Thyroid gland (tissue), 4 donors: ENCODE data around the gene LYRM7. TPM values are rescaled to one million over a fixed set of nuclear protein-coding genes. Genes with fewer than 3 reads are reported as not detected.
"Not testable (repeated sequence)": the region's sequence is repeated elsewhere in the genome, so short reads cannot be mapped to it uniquely, and the experiment has no call there.

Experiments
- DNase-seq, 2 donors: peaks; one replicate each; pipeline ENCODE4 v3.0.0-alpha.2; 2019
- H3K27ac ChIP-seq, 3 donors: fragments of 200-600 bp; sonication (generic); 1 replicate in 2 of 3; 2 replicates in 1 of 3; pipeline ENCODE4 v1.5.1; 2016 to 2019; ENCODE audit warnings: mild to moderate bottlenecking in 1 of 3, moderate library complexity in 1 of 3
- H3K27me3 ChIP-seq: fragments of 200-600 bp; sonication (generic); one replicate; pipeline ENCODE4 v1.5.1; 2019
- H3K36me3 ChIP-seq, 2 donors: fragments of 200-600 bp; sonication (generic); one replicate each; pipeline ENCODE4 v1.5.1; 2016 to 2019
- H3K4me1 ChIP-seq, 2 donors: fragments of 200-600 bp; sonication (generic); one replicate each; pipeline ENCODE4 v1.5.1; 2017 to 2019
- H3K4me3 ChIP-seq, 3 donors: fragments of 200-600 bp; sonication (generic); replicated peaks in 1 of 3; 1 replicate in 2 of 3; 2 replicates in 1 of 3; pipeline ENCODE4 v1.5.1; 2016; ENCODE audit warnings: mild to moderate bottlenecking in 1 of 3
- H3K9me3 ChIP-seq: fragments of 200-600 bp; sonication (generic); one replicate; pipeline ENCODE4 v1.5.1; 2017
- POLR2A ChIP-seq, 2 donors: fragments of 450-650 bp; IDR thresholded peaks; one replicate each; pipeline ENCODE4 v1.6.1; 2017; ENCODE audit warnings: antibody characterized with exemption in 2 of 2, mild to moderate bottlenecking in 2 of 2, moderate library complexity in 1 of 2
- WGBS, 2 donors: methylation state at CpG; one replicate each; pipeline ENCODE4 v1.1.5; 2017; 5-methylcytosine and 5-hydroxymethylcytosine counted together
- intact Hi-C: fragments of 100-400 bp; cut with DNase I; formaldehyde crosslinking; loops from one replicate; pipeline ENCODE4 v1.15.1; 2023
- total RNA-seq, 4 donors: library from RNA; depleted of rRNA; stranded (reverse); fragments of >200 nt; gene quantifications; one replicate each; pipeline ENCODE4 v1.2.3, GENCODE V29; 2016
- TF ChIP-seq, protein P1 (sequence below), 6 experiments: fragments of 200-600 bp in 3 of 6; fragments of 450-650 bp in 3 of 6; sonication (generic) in 3 of 6; IDR thresholded peaks; one replicate each; pipeline ENCODE4 v1.5.1; 2016 to 2019; ENCODE audit warnings: antibody characterized with exemption in 6 of 6, mild to moderate bottlenecking in 2 of 6, inconsistent platforms in 1 of 6, moderate library complexity in 1 of 6

LYRM7 gene
- total RNA-seq, 4 donors from 2014 or later, result 8.8 to 13.2 (median 9.5) TPM

DNA sequence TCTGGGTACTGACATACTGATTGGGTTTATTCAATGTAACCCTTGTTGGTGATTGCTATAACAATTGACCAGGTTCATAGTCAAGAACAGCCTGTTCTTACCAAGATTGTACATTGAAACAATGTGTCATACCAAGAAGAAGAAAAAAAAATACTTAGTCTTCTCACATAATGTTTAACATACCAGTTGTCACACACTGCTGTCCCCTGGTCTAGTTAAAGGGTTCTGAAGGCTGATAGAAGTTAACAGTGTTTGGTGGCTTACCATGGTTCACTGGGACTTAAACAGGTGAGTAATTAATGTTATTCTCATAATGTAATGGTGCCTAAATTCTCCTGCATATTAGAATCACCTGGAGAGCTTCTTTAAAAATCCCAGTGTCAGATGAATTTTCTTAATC is 74.6 kb downstream of the LYRM7 start:
- H3K36me3 ChIP-seq, result no peaks in the 10 kb centered on the region
- H3K27me3 ChIP-seq, result no peaks in the 10 kb centered on the region
- TF ChIP-seq POLR2A (IDR thresholded peaks at IDR 0.05), result no peak
- TF ChIP-seq, protein P1, sequence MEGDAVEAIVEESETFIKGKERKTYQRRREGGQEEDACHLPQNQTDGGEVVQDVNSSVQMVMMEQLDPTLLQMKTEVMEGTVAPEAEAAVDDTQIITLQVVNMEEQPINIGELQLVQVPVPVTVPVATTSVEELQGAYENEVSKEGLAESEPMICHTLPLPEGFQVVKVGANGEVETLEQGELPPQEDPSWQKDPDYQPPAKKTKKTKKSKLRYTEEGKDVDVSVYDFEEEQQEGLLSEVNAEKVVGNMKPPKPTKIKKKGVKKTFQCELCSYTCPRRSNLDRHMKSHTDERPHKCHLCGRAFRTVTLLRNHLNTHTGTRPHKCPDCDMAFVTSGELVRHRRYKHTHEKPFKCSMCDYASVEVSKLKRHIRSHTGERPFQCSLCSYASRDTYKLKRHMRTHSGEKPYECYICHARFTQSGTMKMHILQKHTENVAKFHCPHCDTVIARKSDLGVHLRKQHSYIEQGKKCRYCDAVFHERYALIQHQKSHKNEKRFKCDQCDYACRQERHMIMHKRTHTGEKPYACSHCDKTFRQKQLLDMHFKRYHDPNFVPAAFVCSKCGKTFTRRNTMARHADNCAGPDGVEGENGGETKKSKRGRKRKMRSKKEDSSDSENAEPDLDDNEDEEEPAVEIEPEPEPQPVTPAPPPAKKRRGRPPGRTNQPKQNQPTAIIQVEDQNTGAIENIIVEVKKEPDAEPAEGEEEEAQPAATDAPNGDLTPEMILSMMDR (IDR thresholded peaks at IDR 0.05), result no peak
- no peak for DNase-seq
- intact Hi-C loops, result no loop called here
- H3K27ac ChIP-seq, result no peak overlapping the region
- H3K9me3 ChIP-seq, result no peaks in the 10 kb centered on the region
- no peaks in the 10 kb centered on the region for H3K4me1 ChIP-seq
- no peak overlapping the region for H3K4me3 ChIP-seq

DNA sequence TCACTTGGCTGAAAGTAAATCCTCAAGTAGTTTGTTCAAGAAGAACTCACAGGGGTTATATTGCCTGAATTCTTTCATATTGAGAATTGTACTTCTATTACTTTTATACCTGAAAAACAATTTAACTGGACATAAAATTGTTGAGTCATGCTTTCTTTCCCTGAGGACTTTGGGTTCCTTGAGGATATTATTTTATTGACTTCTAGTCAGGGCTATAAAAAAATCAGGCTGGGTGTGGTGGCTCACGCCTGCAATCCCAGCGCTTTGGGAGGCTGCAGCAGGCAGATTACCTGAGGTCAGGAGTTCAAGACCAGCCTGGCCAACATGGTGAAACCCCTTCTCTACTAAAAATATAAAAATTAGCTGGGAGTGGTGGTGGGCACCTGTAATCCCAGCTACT is 75.2 kb downstream of the LYRM7 start:
- H3K36me3 ChIP-seq, result no peaks in the 10 kb centered on the region
- H3K4me1 ChIP-seq, result no peaks in the 10 kb centered on the region
- no peak for DNase-seq
- no peak overlapping the region for H3K4me3 ChIP-seq
- intact Hi-C loops, result no loop called here
- 98 to 100% methylated on average over 2 of the region's 2 CpGs for WGBS, 2 donors
- no peaks in the 10 kb centered on the region for H3K9me3 ChIP-seq
- H3K27me3 ChIP-seq, result no peaks in the 10 kb centered on the region
- H3K27ac ChIP-seq, result no peak overlapping the region
- TF ChIP-seq POLR2A (IDR thresholded peaks at IDR 0.05), result no peak
- TF ChIP-seq, protein P1 (IDR thresholded peaks at IDR 0.05), result no peak

DNA sequence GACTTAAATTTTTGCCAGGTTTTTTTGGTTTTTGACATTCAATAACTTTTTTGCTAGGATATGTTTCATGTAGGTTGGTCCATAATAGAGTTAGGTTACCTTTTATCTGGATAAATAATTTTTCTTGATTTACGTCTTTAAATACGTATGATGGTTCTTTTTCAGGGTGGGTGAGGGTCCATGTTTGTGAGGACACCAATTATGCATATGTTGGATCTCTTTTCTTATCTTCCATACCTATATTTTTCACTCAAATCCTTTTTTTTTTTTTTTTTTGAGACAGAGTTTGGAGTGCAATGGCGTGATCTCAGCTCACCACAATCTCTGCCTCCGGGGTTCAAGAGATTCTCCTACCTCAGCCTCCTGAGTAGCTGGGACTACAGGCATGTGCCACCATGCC is 75.8 kb downstream of the LYRM7 start:
- H3K27me3 ChIP-seq, result no peaks in the 10 kb centered on the region
- no peak for DNase-seq
- no peak overlapping the region for H3K27ac ChIP-seq
- H3K4me1 ChIP-seq, result no peaks in the 10 kb centered on the region
- no peaks in the 10 kb centered on the region for H3K9me3 ChIP-seq
- intact Hi-C loops, result no loop called here
- 95 to 97% methylated on average over 4 of the region's 4 CpGs for WGBS, 2 donors
- no peak overlapping the region for H3K4me3 ChIP-seq
- TF ChIP-seq POLR2A (IDR thresholded peaks at IDR 0.05), result no peak
- TF ChIP-seq, protein P1 (IDR thresholded peaks at IDR 0.05), result no peak
- no peaks in the 10 kb centered on the region for H3K36me3 ChIP-seq

DNA sequence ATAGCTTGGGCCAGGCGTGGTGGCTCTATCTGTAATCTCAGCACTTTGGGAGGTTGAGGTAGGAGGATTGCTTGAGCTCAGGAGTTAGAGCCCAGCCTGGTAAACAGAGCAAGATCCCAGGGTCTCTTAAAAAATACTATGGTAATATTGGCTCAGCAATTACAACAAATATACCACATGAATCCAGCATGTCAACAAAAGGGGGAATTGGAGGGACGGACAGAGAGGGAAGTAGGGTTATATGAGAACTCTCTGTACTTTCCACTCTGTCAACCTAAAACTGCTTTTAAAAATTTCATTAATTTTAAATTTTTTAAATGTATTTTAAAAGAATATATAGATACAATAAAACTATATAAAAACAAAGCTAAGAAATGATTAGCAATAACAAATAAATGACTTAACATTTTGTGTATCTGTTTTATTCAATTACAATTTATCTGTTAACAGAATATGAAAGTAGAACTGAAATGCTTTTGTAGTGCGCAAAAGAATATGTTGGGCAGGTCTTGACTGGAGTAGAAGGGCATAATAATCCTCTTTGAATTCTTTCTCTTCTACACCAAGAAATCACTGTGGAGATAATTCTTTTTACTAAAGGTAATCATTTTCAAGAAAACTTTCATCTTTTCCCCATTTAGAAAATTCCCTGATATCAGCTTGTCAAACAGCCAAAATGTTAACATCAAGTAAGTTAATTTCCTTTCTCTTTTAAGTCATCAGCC is 80.2 kb downstream of the LYRM7 start:
- H3K4me3 ChIP-seq, result no peak overlapping the region
- no peak overlapping the region for H3K27ac ChIP-seq
- no peaks in the 10 kb centered on the region for H3K9me3 ChIP-seq
- no peak for DNase-seq
- no peaks in the 10 kb centered on the region for H3K27me3 ChIP-seq
- H3K4me1 ChIP-seq, result no peaks in the 10 kb centered on the region
- intact Hi-C loops, result no loop called here
- WGBS, 2 donors, result 89 to 93% methylated on average over 3 of the region's 3 CpGs
- TF ChIP-seq, protein P1 (IDR thresholded peaks at IDR 0.05), result no peak
- TF ChIP-seq POLR2A (IDR thresholded peaks at IDR 0.05), result no peak
- no peaks in the 10 kb centered on the region for H3K36me3 ChIP-seq

DNA sequence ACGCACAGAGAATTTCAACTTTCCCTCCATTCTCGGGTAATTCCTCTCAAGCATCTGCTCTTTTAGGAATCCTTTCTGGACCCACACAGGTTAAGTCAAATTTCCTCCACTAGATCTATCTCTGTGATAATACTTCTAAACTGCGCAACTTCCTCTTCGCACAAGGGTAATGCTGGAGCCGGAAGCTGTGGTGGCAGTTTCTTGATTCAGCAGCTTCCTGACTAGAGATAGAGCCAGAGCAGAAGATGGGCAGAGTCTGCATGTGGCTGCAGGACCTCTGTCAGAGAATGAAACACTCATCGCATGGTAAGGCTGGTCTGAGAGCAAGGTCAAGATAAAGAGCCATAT is 82.1 kb downstream of the LYRM7 start:
- H3K27ac ChIP-seq, result no peak overlapping the region
- no peaks in the 10 kb centered on the region for H3K27me3 ChIP-seq
- H3K9me3 ChIP-seq, result no peaks in the 10 kb centered on the region
- peak; percentile 23 to 25 for DNase-seq
- 66 to 72% methylated on average over 6 of the region's 6 CpGs for WGBS, 2 donors
- no peaks in the 10 kb centered on the region for H3K4me1 ChIP-seq
- H3K4me3 ChIP-seq, result no peak overlapping the region
- TF ChIP-seq, protein P1 (IDR thresholded peaks at IDR 0.05), result no peak
- no peak for TF ChIP-seq POLR2A (IDR thresholded peaks at IDR 0.05)
- intact Hi-C loops, result no loop called here
- H3K36me3 ChIP-seq, result no peaks in the 10 kb centered on the region

DNA sequence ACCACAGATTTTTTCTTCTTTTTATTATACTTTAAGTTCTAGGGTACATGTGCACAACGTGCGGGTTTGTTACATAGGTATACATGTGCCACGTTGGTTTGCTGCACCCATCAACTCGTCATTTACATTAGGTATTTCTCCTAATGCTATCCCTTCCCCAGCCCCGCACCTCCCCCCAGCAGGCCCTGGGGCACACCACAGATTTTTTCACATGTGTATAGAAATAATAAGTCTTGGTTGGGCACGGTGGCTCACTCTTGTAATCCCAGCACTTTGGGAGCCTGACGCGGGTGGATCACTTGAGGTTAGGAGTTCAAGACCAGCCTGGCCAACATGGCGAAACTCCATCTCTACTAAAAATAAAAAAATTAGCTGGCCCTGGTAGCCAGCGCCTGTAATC is 83.3 kb downstream of the LYRM7 start:
- H3K4me1 ChIP-seq, DNase-seq, H3K27me3 ChIP-seq, H3K36me3 ChIP-seq, H3K9me3 ChIP-seq, intact Hi-C loops, H3K4me3 ChIP-seq, H3K27ac ChIP-seq: not testable (repeated sequence)
- WGBS, 2 donors, result 89 to 94% methylated on average over 10 of the region's 10 CpGs
